Neural progenitor cell (in vitro differentiated cells): ENCODE results near the gene SPARCL1.

Experiments
- CTCF ChIP-seq: fragments of 200-600 bp; sonication (generic); IDR thresholded peaks from 2 replicates; pipeline ENCODE4 v1.5.1; 2017; ENCODE audit warnings: antibody characterized with exemption, mild to moderate bottlenecking
- EZH2phosphoT487 ChIP-seq: fragments of 200-600 bp; sonication (generic); IDR thresholded peaks from 2 replicates; pipeline ENCODE4 v1.6.1; 2017; ENCODE audit warnings: antibody characterized with exemption

- no peak for TF ChIP-seq EZH2phosphoT487
- no peak for TF ChIP-seq CTCF
Measured at GRCh38 chr4:87517621-87518020, 11.6 kb downstream of the SPARCL1 start.
